ENCODE results near the gene PIK3IP1. TPM values are rescaled to one million over a fixed set of nuclear protein-coding genes. Genes with fewer than 3 reads are reported as not detected.
A peak's percentile ranks its signal among the peaks of the same experiment; 100 is the strongest.

PIK3IP1 gene
- total and polyA plus RNA-seq, 9 of the 15 experiments (the other 6 are each of a cell fraction or from before 2014, with no cell fraction given) = 0.11 to 1.3 (median 0.77) TPM

DNA sequence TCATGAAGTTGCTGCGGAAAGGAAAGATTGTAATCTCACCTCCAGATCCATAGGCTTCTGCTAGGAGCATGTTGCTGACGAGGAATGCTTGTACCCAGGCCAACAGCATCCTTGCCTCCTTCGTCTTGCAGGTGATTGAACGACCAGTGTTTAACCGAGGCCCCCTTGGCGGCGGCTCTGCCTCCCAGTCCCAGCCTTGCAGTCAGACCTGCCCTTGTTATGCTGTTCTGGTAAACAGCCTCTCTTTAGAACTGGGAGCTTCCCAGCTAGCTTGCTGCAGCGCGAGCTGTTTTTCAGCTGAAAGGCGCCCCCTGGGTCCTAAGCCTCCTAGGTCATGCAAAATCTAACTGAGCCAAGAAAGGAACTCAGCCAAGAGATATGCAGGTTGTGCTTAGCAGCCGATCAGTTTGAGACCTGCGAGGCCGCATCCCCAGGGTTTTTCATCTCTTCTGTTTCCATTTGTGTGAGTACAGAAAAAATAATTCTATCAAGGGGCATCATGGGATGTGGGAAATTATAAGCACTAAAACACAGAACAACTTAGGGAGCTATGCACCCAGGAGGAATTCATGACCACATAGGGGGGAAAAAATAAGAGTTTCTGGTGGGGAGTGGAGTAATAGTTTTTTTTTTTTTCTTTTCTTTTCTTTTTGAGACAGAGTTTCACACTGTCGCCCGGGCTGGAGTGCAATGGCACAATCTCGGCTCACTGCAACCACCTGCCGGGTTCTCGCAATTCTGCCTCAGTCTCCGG is at the start of gene PIK3IP1 (continued):
- TF ChIP-seq, protein P1, sequence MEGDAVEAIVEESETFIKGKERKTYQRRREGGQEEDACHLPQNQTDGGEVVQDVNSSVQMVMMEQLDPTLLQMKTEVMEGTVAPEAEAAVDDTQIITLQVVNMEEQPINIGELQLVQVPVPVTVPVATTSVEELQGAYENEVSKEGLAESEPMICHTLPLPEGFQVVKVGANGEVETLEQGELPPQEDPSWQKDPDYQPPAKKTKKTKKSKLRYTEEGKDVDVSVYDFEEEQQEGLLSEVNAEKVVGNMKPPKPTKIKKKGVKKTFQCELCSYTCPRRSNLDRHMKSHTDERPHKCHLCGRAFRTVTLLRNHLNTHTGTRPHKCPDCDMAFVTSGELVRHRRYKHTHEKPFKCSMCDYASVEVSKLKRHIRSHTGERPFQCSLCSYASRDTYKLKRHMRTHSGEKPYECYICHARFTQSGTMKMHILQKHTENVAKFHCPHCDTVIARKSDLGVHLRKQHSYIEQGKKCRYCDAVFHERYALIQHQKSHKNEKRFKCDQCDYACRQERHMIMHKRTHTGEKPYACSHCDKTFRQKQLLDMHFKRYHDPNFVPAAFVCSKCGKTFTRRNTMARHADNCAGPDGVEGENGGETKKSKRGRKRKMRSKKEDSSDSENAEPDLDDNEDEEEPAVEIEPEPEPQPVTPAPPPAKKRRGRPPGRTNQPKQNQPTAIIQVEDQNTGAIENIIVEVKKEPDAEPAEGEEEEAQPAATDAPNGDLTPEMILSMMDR (IDR thresholded peaks at IDR 0.05 in 2 of 3, conservative IDR thresholded peaks at IDR 0.05 in 1 of 3; ENCODE audit: insufficient read depth in 2 of 3, low read depth in 1 of 3, low read length in 3 of 3) = peak; percentile 39 to 57 (median 53); a peak in 5 of 6 replicates
- peak; percentile 8; the same call in 1 of the 2 replicates for TF ChIP-seq RB1 (IDR thresholded peaks at IDR 0.05; ENCODE audit: low read depth)
- TF ChIP-seq ZNF766 (CRISPR knock-in tag; conservative IDR thresholded peaks at IDR 0.05) = no peak
- TF ChIP-seq ZNF507 (tag; conservative IDR thresholded peaks at IDR 0.05) = no peak
- no peak for TF ChIP-seq ZNF57 (CRISPR knock-in tag; IDR thresholded peaks at IDR 0.05)
- no peak for TF ChIP-seq ZNF12 (CRISPR knock-in tag; IDR thresholded peaks at IDR 0.05)
- TF ChIP-seq ZFX (CRISPR knock-in tag; IDR thresholded peaks at IDR 0.05) = no peak
- no peak for TF ChIP-seq SRSF1 (IDR thresholded peaks at IDR 0.05; ENCODE audit: low read depth, low read length)
- TF ChIP-seq, protein P2, sequence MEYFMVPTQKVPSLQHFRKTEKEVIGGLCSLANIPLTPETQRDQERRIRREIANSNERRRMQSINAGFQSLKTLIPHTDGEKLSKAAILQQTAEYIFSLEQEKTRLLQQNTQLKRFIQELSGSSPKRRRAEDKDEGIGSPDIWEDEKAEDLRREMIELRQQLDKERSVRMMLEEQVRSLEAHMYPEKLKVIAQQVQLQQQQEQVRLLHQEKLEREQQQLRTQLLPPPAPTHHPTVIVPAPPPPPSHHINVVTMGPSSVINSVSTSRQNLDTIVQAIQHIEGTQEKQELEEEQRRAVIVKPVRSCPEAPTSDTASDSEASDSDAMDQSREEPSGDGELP (CRISPR knock-in tag; IDR thresholded peaks at IDR 0.05; ENCODE audit: borderline replicate concordance) = peak; percentile 66; the same call in 1 of the 2 replicates
- no peak for TF ChIP-seq SNIP1 (IDR thresholded peaks at IDR 0.05; ENCODE audit: low read depth)
- TF ChIP-seq ZC3H8 (IDR thresholded peaks at IDR 0.05) = no peak
- TF ChIP-seq, protein P3, sequence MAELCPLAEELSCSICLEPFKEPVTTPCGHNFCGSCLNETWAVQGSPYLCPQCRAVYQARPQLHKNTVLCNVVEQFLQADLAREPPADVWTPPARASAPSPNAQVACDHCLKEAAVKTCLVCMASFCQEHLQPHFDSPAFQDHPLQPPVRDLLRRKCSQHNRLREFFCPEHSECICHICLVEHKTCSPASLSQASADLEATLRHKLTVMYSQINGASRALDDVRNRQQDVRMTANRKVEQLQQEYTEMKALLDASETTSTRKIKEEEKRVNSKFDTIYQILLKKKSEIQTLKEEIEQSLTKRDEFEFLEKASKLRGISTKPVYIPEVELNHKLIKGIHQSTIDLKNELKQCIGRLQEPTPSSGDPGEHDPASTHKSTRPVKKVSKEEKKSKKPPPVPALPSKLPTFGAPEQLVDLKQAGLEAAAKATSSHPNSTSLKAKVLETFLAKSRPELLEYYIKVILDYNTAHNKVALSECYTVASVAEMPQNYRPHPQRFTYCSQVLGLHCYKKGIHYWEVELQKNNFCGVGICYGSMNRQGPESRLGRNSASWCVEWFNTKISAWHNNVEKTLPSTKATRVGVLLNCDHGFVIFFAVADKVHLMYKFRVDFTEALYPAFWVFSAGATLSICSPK (IDR thresholded peaks at IDR 0.05; ENCODE audit: borderline replicate concordance) = no peak
- peak in 1 of 2 experiments; percentile 41; a peak in 1 of 4 replicates for TF ChIP-seq RCOR1 (IDR thresholded peaks at IDR 0.05; ENCODE audit: borderline replicate concordance in 1 of 2, low read depth in 2 of 2, low read length in 2 of 2)
- no peak for TF ChIP-seq POLR2B (IDR thresholded peaks at IDR 0.05; ENCODE audit: low read depth, partially characterized antibody)
- no peak for TF ChIP-seq SMAD2 (IDR thresholded peaks at IDR 0.05; ENCODE audit: low read depth, low read length)
- TF ChIP-seq, protein P4, sequence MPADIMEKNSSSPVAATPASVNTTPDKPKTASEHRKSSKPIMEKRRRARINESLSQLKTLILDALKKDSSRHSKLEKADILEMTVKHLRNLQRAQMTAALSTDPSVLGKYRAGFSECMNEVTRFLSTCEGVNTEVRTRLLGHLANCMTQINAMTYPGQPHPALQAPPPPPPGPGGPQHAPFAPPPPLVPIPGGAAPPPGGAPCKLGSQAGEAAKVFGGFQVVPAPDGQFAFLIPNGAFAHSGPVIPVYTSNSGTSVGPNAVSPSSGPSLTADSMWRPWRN (IDR thresholded peaks at IDR 0.05; ENCODE audit: low read depth) = no peak
- TF ChIP-seq, protein P5, sequence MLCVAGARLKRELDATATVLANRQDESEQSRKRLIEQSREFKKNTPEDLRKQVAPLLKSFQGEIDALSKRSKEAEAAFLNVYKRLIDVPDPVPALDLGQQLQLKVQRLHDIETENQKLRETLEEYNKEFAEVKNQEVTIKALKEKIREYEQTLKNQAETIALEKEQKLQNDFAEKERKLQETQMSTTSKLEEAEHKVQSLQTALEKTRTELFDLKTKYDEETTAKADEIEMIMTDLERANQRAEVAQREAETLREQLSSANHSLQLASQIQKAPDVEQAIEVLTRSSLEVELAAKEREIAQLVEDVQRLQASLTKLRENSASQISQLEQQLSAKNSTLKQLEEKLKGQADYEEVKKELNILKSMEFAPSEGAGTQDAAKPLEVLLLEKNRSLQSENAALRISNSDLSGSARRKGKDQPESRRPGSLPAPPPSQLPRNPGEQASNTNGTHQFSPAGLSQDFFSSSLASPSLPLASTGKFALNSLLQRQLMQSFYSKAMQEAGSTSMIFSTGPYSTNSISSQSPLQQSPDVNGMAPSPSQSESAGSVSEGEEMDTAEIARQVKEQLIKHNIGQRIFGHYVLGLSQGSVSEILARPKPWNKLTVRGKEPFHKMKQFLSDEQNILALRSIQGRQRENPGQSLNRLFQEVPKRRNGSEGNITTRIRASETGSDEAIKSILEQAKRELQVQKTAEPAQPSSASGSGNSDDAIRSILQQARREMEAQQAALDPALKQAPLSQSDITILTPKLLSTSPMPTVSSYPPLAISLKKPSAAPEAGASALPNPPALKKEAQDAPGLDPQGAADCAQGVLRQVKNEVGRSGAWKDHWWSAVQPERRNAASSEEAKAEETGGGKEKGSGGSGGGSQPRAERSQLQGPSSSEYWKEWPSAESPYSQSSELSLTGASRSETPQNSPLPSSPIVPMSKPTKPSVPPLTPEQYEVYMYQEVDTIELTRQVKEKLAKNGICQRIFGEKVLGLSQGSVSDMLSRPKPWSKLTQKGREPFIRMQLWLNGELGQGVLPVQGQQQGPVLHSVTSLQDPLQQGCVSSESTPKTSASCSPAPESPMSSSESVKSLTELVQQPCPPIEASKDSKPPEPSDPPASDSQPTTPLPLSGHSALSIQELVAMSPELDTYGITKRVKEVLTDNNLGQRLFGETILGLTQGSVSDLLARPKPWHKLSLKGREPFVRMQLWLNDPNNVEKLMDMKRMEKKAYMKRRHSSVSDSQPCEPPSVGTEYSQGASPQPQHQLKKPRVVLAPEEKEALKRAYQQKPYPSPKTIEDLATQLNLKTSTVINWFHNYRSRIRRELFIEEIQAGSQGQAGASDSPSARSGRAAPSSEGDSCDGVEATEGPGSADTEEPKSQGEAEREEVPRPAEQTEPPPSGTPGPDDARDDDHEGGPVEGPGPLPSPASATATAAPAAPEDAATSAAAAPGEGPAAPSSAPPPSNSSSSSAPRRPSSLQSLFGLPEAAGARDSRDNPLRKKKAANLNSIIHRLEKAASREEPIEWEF (CRISPR knock-in tag; IDR thresholded peaks at IDR 0.05) = no peak
